ENCODE data around the gene IQSEC1.

Gene IQSEC1

GRCh38 chr3:13034109-13034800, 39.0 kb downstream of the IQSEC1 start:
- TF ChIP-seq CTCF (IDR thresholded peaks at IDR 0.05; ENCODE audit: low read depth, low read length), result no peak
- no peak for DNase-seq (ENCODE audit: extremely low read depth, low read depth)

GRCh38 chr3:13032206-13032605, 41.0 kb downstream of the IQSEC1 start:
- TF ChIP-seq CTCF (IDR thresholded peaks at IDR 0.05; ENCODE audit: low read depth, low read length), result no peak

GRCh38 chr3:13031621-13032020, 41.6 kb downstream of the IQSEC1 start:
- no peak for DNase-seq (ENCODE audit: extremely low read depth, low read depth)
- TF ChIP-seq CTCF (IDR thresholded peaks at IDR 0.05; ENCODE audit: low read depth, low read length), result no peak

More at GRCh38 chr3:13032206-13032605, 41.0 kb downstream of the IQSEC1 start:
- no peak for DNase-seq (ENCODE audit: extremely low read depth, low read depth)

GRCh38 chr3:13030684-13031083, 42.5 kb downstream of the IQSEC1 start:
- DNase-seq (ENCODE audit: extremely low read depth, low read depth), result no peak

GRCh38 chr3:13028010-13028821, 45.0 kb downstream of the IQSEC1 start:
- no peak for TF ChIP-seq CTCF (IDR thresholded peaks at IDR 0.05; ENCODE audit: low read depth, low read length)
- DNase-seq (ENCODE audit: extremely low read depth, low read depth), result no peak

More at GRCh38 chr3:13030684-13031083, 42.5 kb downstream of the IQSEC1 start:
- no peak for TF ChIP-seq CTCF (IDR thresholded peaks at IDR 0.05; ENCODE audit: low read depth, low read length)

- no peak; the same call in 1 of the 2 replicates for TF ChIP-seq CTCF (IDR thresholded peaks at IDR 0.05; ENCODE audit: low read depth, low read length)
- DNase-seq (ENCODE audit: extremely low read depth, low read depth), result no peak
Observed at GRCh38 chr3:13027154-13027553, 46.1 kb downstream of the IQSEC1 start.

GRCh38 chr3:13026534-13026933, 46.7 kb downstream of the IQSEC1 start:
- no peak for TF ChIP-seq CTCF (IDR thresholded peaks at IDR 0.05; ENCODE audit: low read depth, low read length)

More at GRCh38 chr3:13026534-13026933, 46.7 kb downstream of the IQSEC1 start:
- no peak for DNase-seq (ENCODE audit: extremely low read depth, low read depth)

Data from AG09319 (cell line).